A549 (cell line): Measurements from ENCODE around the gene DRC7. TPM values are rescaled to one million over a fixed set of nuclear protein-coding genes. Genes with fewer than 3 reads are reported as not detected.

Experiments used
- ATAC-seq, 2 experiments: fragments of 200-7000 bp in 1 of 2; fragments of >200 bp in 1 of 2; cut with Nextera tagmentation in 1 of 2; cut with Tn5 transposase in 1 of 2; 3 replicates each; pipeline versions ENCODE4 v1.8.0 to v1.9.1; 2018 to 2020; ENCODE audit warnings: mild to moderate bottlenecking in 1 of 2, moderate library complexity in 1 of 2
- CTCF ChIA-PET: fragments of 300-600 bp; sonication (Branson Sonifier 250); formaldehyde crosslinking; extraction: SDS; loops from one replicate; lab custom pipeline; 2021; ENCODE audit warnings: antibody characterized with exemption, inconsistent platforms; lab: Yijun Ruan, JAX
- POLR2A ChIA-PET: fragments of 350-600 bp; formaldehyde crosslinking; extraction: SDS; loops from one replicate; lab custom pipeline; 2021; ENCODE audit warnings: antibody characterized with exemption, inconsistent platforms; lab: Yijun Ruan, JAX
- DNase-seq, 2 experiments: peaks; one replicate each; pipeline versions ENCODE4 v3.0.0 to v3.0.0-alpha.2; 2011 to 2016; ENCODE audit warnings: low read depth in 1 of 2, low spot score in 1 of 2
- FAIRE-seq: peaks from 2 replicates; lab custom pipeline; 2011; peaks lifted over from hg19 to GRCh38; lab: Jason Lieb, UNC
- H3K27ac ChIP-seq, 2 experiments: fragments of >200 bp; sonication (Bioruptor Twin); formaldehyde crosslinking; 3 replicates each; pipeline ENCODE4 v1.5.1; 2016 to 2017
- H3K4me1 ChIP-seq: fragments of >200 bp; sonication (Bioruptor Twin); formaldehyde crosslinking; 3 replicates; pipeline ENCODE4 v1.6.1; 2016
- H3K4me2 ChIP-seq: fragments of >200 bp; sonication (Bioruptor Twin); formaldehyde crosslinking; 3 replicates; pipeline ENCODE4 v1.6.1; 2016
- H3K4me3 ChIP-seq: fragments of >200 bp; sonication (Bioruptor Twin); formaldehyde crosslinking; 3 replicates; pipeline ENCODE4 v1.5.1; 2016
- H3K9me3 ChIP-seq: fragments of >200 bp; sonication (Bioruptor Twin); formaldehyde crosslinking; 3 replicates; pipeline ENCODE4 v1.6.1; 2016
- ATOH8 ChIP-seq: fragments of 250-450 bp; sonication (Bioruptor Pico); IDR thresholded peaks from 2 replicates; pipeline ENCODE4 v1.5.0; 2020; ENCODE audit warnings: low read depth, mild to moderate bottlenecking, moderate library complexity
- BCL3 ChIP-seq: fragments of >200 bp; sonication (Bioruptor Twin); formaldehyde crosslinking; IDR thresholded peaks from 3 replicates; pipeline ENCODE4 v1.6.1; 2016
- CBX2 ChIP-seq: fragments of 200-600 bp; sonication (generic); IDR thresholded peaks from 2 replicates; pipeline ENCODE4 v1.6.1; 2016; ENCODE audit warnings: low read depth, mild to moderate bottlenecking, borderline replicate concordance
- CBX8 ChIP-seq: fragments of 200-600 bp; sonication (generic); IDR thresholded peaks from 2 replicates; pipeline ENCODE4 v1.6.1; 2016
- CTCF ChIP-seq: fragments of >200 bp; sonication (Bioruptor Twin); formaldehyde crosslinking; IDR thresholded peaks from 3 replicates; pipeline ENCODE4 v1.5.1; 2016
- EP300 ChIP-seq, 2 experiments: fragments of >200 bp; sonication (Bioruptor Twin); formaldehyde crosslinking; IDR thresholded peaks; 2 replicates in 1 of 2; 3 replicates in 1 of 2; pipeline ENCODE4 v1.6.1; 2016 to 2017
- HEYL ChIP-seq: fragments of 250-450 bp; sonication (Bioruptor Pico); IDR thresholded peaks from 2 replicates; pipeline ENCODE4 v1.8.0; 2021; ENCODE audit warnings: mild to moderate bottlenecking, moderate library complexity
- HOXA7 ChIP-seq: fragments of 250-450 bp; sonication (Bioruptor Pico); IDR thresholded peaks from 2 replicates; pipeline ENCODE4 v1.5.0; 2020; ENCODE audit warnings: mild to moderate bottlenecking, moderate library complexity
- HOXB13 ChIP-seq: fragments of 250-450 bp; sonication (Bioruptor Pico); IDR thresholded peaks from 2 replicates; pipeline ENCODE4 v1.5.0; 2020; ENCODE audit warnings: low read depth, mild to moderate bottlenecking, moderate library complexity
- HOXB5 ChIP-seq: fragments of 250-450 bp; sonication (Bioruptor Pico); IDR thresholded peaks from 2 replicates; pipeline ENCODE4 v1.5.0; 2020; ENCODE audit warnings: mild to moderate bottlenecking, moderate library complexity
- KDM1A ChIP-seq: fragments of 200-600 bp; sonication (generic); IDR thresholded peaks from 2 replicates; pipeline ENCODE4 v1.6.1; 2016; ENCODE audit warnings: low read depth, mild to moderate bottlenecking
- KDM5A ChIP-seq: fragments of 200-600 bp; sonication (generic); IDR thresholded peaks from 2 replicates; pipeline ENCODE4 v1.6.1; 2016; ENCODE audit warnings: antibody characterized with exemption, mild to moderate bottlenecking
- MAZ ChIP-seq: fragments of 150-350 bp; IDR thresholded peaks from 2 replicates; pipeline ENCODE4 v1.6.1; 2014; ENCODE audit warnings: antibody characterized with exemption, low read depth, low read length, borderline replicate concordance
- MYC ChIP-seq: IDR thresholded peaks from 2 replicates; pipeline ENCODE4 v1.6.1; 2012; ENCODE audit warnings: mild to moderate bottlenecking, inconsistent platforms, low read length, improper control_type of control experiment, borderline replicate concordance
- PHF8 ChIP-seq: fragments of 200-600 bp; sonication (generic); IDR thresholded peaks from 2 replicates; pipeline ENCODE4 v1.6.1; 2016; ENCODE audit warnings: low read depth, mild to moderate bottlenecking, antibody characterized with exemption, moderate library complexity, borderline replicate concordance
- POLR2A ChIP-seq: IDR thresholded peaks from 2 replicates; pipeline ENCODE4 v1.6.1; 2012; ENCODE audit warnings: mild to moderate bottlenecking, low read length
- POLR2AphosphoS2 ChIP-seq: conservative IDR thresholded peaks from 2 replicates; pipeline ENCODE4 v1.6.1; 2012; ENCODE audit warnings: low read length, improper control_type of control experiment, inconsistent platforms
- RAD21 ChIP-seq, 2 experiments: fragments of >200 bp in 1 of 2; sonication (Bioruptor Twin) in 1 of 2; formaldehyde crosslinking in 1 of 2; IDR thresholded peaks in 1 of 2; conservative IDR thresholded peaks in 1 of 2; 2 replicates in 1 of 2; 3 replicates in 1 of 2; pipeline ENCODE4 v1.6.1; 2012 to 2018; ENCODE audit warnings: inconsistent platforms in 1 of 2
- RARB ChIP-seq: fragments of 250-450 bp; sonication (Bioruptor Pico); IDR thresholded peaks from 2 replicates; pipeline ENCODE4 v1.8.0; 2021; ENCODE audit warnings: mild to moderate bottlenecking, moderate library complexity
- SMC3 ChIP-seq: fragments of >200 bp; sonication (Bioruptor Twin); formaldehyde crosslinking; IDR thresholded peaks from 3 replicates; pipeline ENCODE4 v1.6.1; 2018; ENCODE audit warnings: inconsistent platforms
- USF2 ChIP-seq: fragments of 450-650 bp; IDR thresholded peaks from 2 replicates; pipeline ENCODE4 v1.6.1; 2014; ENCODE audit warnings: antibody characterized with exemption
- WGBS: methylation state at CpG from one replicate; pipeline ENCODE4 v1.1.6; 2017; ENCODE audit errors: missing lambda C conversion rate; 5-methylcytosine and 5-hydroxymethylcytosine counted together
- polyA plus RNA-seq, 4 experiments: library from polyadenylated mRNA; depleted of rRNA in 3 of 4; stranded (reverse); fragments of >200 nt; fragmentation: RNase III in 1 of 4; extraction: RNeasy Plus Mini Kit Qiagen cat#74134 plus additional on column Dnase treatment in 1 of 4; gene quantifications; 2 replicates in 3 of 4; 3 replicates in 1 of 4; pipeline ENCODE4 v1.2.3, GENCODE V29; 2011 to 2017

The DRC7 gene
- polyA plus RNA-seq, 2 of the 4 experiments (the other 2 are of a cell fraction) = 0.10 to 0.28 TPM

GRCh38 chr16:57722651-57723050, 28.0 kb downstream of the DRC7 start:
- ChIA-PET CTCF (interaction anchor here (0.6 to 5.0 kb wide), 17 partner anchors 9 to 295 kb away, joined by 3 to 42 read pairs (median 4); partner anchors contain the start of genes USB1 and ZNF319), POLR2A (no interaction called here)
- Histone ChIP-seq H3K4me2 (no peak overlapping the region), H3K4me1 (peaks cover 15% of the 10 kb centered on the region; the same call in 2 of the 3 replicates), H3K9me3 (no peaks in the 10 kb centered on the region), H3K27ac (no peak overlapping the region), H3K4me3 (no peak overlapping the region)
- TF ChIP-seq MAZ = no peak
- no peak for TF ChIP-seq POLR2A
- TF ChIP-seq BCL3 = no peak
- no peak for TF ChIP-seq POLR2AphosphoS2
- no peak for TF ChIP-seq KDM5A
- no peak for TF ChIP-seq HEYL
- no peak for TF ChIP-seq RARB (CRISPR knock-in tag)
- no peak for TF ChIP-seq CBX8
- TF ChIP-seq CTCF = no peak
- TF ChIP-seq PHF8 = no peak
- FAIRE-seq = no peak
- ATAC-seq = no peak
- DNase-seq = no peak
- WGBS = 76% methylated on average over 9 of the region's 11 CpGs

- TF ChIP-seq SMC3 (peak; percentile 39; the same call in 2 of the 3 replicates), CTCF (peak; percentile 40), RARB (CRISPR knock-in tag) (no peak), RAD21 (conservative IDR thresholded peaks at IDR 0.05 in 1 of 2, IDR thresholded peaks at IDR 0.05 in 1 of 2) (peak; percentile 62 to 82)
- DNase-seq (peak in 1 of 2 experiments; percentile 63), ATAC-seq (peak in 1 of 2 experiments; percentile 60; a peak in 3 of 6 replicates), FAIRE-seq (no peak)
- Histone ChIP-seq H3K9me3 (no peaks in the 10 kb centered on the region), H3K4me2 (no peak overlapping the region), H3K4me1 (peaks cover 15% of the 10 kb centered on the region; the same call in 2 of the 3 replicates), H3K4me3 (no peak overlapping the region), H3K27ac (no peak overlapping the region)
- POLR2A ChIA-PET = no interaction called here
- WGBS = 44% methylated on average over 7 of the region's 7 CpGs
- CTCF ChIA-PET = interaction anchor here (0.6 to 5.0 kb wide), 18 partner anchors 9 to 295 kb away, joined by 3 to 42 read pairs (median 4); partner anchors contain the start of genes KATNB1, USB1 and ZNF319
These were observed 28.6 kb downstream of the DRC7 start for GRCh38 chr16:57723170-57723569.

GRCh38 chr16:57724531-57724930, 29.9 kb downstream of the DRC7 start:
- Histone ChIP-seq H3K4me3 (no peak overlapping the region), H3K4me2 (no peak overlapping the region), H3K9me3 (no peaks in the 10 kb centered on the region), H3K27ac (0 out of 6 replicates have a peak overlapping the region, but pooled peaks of 1 of the 2 experiments have one; percentile 5), H3K4me1 (peaks cover 15% of the 10 kb centered on the region; the same call in 2 of the 3 replicates)
- CTCF ChIA-PET = interaction anchor here (1.0 to 5.0 kb wide), 4 partner anchors 11 to 149 kb away, joined by 3 to 42 read pairs (median 4); partner anchors contain the start of gene KATNB1
- ATAC-seq = no peak
- DNase-seq = no peak
- POLR2A ChIA-PET = no interaction called here
- WGBS = 95% methylated on average over 14 of the region's 15 CpGs
- FAIRE-seq = no peak
- TF ChIP-seq CBX2 (no peak), HOXA7 (no peak), HOXB13 (CRISPR knock-in tag) (no peak), MYC (no peak), MAZ (no peak), HOXB5 (CRISPR knock-in tag) (no peak), EP300 (IDR thresholded peaks at IDR 0.05) (no peak), USF2 (no peak), HEYL (no peak), ATOH8 (CRISPR knock-in tag) (no peak), KDM1A (no peak), CBX8 (no peak)
